Hypothalamus (tissue), 51 donors: ENCODE results near the gene RCCD1.

Source experiments
- DNase-seq, 51 donors: peaks; one replicate each; lab custom pipeline; 2025; lab: John Stamatoyannopoulos, UW

RCCD1 gene

DNA sequence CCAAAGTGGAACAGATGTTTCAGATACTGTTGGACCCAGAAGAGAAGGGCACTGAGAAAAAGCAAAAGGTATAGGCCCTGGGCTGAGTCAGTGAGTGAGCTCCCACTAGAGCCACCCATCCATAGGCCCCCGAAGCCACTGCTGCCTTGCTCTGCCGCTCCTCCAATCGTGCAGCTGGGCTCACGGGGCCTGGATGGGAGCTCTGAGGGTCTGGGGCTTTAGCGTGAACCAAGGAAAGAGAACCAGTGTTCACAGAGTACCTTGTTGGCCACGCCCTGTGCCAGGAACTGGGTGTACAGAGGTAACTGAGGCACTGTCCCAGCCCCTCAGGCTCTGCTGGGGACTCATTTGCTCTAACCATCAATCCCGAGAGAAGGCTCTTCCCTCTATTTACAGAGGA lies 14.9 kb upstream of the RCCD1 start:
- DNase-seq, result no peak

DNA sequence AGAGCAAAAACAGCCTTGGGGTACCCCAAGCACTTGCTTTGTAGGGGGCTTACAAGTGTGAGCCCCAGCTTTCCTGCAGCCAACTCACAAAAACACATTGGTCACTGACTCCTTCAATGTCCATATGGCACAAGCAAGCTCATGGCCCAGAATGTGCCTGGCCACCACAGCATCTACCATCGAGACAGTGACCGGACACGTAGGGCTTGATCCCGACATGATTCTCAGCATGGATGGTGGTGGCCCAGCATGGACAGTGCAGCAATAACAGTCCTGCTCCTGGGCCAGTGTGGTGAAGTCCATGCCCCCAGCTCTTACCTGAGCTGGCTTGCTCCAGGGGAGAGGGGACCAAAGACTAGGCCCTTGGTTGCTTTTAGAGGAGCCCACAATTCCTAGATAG lies 13.6 kb upstream of the RCCD1 start:
- no peak for DNase-seq

DNA sequence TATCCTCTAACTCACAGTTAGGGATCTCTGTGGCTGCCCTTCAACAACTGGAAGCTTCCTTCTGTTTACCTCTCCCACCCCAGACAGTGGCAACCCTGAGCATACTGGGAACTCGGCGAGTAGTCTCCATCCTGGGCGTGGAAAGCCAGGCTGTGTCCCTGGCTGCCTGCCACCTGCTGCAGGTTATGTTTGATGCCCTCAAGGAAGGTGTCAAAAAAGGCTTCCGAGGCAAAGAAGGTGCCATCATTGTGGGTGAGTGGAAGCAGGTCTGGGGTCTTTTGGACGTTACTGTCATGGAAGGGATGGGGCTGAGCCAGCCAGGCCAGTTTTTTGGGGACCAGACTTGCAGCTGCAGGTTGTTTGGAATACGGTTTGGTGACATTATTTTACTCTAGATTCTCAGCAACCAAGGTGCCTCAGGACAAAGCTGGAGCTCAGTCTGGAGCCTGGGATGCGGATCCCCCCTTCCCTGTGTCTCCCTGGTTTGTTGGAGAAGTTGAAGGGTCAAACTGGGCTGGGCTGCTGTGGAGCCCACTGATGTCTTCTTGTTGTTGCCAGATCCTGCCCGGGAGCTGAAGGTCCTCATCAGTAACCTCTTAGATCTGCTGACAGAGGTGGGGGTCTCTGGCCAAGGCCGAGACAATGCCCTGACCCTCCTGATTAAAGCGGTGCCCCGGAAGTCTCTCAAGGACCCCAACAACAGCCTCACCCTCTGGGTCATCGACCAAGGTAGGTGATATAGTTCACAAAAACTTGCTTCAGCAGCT lies 12.1 kb upstream of the RCCD1 start:
- DNase-seq, result no peak

DNA sequence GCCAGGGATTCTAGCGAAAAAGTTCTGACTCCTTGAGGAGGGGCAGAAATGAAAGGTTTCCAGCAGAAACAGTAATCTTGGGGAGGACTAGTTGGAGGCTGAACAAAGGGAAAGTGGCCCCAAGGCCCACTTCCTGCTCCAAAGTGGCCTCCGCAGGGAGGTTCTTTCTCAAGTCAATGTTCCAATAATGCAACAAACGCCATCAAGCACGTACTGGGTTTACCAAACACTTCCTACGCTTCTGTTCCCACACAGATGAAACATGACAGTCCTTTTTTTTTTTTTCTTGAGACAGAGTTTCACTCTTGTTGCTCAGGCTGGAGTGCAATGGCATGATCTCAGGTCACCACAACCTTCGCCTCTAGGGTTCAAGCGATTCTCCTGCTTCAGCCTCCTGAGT lies 9.6 kb upstream of the RCCD1 start:
- DNase-seq, result no peak

GRCh38 chr15:90946538-90946937 lies 8.1 kb upstream of the RCCD1 start:
- no peak for DNase-seq

GRCh38 chr15:90946941-90947576 lies 7.6 kb upstream of the RCCD1 start:
- DNase-seq, result no peak

- no peak for DNase-seq
These were observed 6.9 kb upstream of the RCCD1 start for GRCh38 chr15:90947577-90948357.

- no peak for DNase-seq
These were observed 6.2 kb upstream of the RCCD1 start for GRCh38 chr15:90948506-90948905.

DNA sequence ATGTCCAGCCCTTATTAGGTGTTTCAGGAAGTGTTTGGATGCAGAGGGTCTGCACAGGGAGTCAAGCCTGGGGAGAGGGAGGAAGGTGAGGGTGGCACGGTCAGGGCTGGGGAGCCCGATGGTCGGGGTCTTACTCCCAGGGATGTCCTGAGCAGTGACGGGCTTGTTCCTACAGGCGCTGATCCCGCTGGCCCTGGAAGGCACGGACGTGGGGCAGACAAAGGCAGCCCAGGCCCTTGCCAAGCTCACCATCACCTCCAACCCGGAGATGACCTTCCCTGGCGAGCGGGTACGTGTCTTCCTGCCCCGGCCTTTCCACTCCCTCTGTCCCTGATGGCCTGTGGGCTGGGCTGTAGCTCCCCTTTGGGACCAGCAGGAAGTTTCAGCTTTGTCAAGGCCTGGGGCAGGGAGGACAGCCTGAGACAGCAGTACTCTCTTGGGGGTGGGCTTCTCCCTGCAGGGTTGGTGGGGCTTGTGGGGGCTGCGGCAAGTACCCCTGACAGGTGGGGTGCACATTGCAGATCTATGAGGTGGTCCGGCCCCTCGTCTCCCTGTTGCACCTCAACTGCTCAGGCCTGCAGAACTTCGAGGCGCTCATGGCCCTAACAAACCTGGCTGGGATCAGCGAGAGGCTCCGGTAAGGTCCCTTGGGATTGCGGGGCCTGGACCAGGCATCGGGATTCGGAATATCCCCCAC lies 4.6 kb upstream of the RCCD1 start:
- DNase-seq, result no peak

- no peak for DNase-seq
These were observed 4.0 kb upstream of the RCCD1 start for GRCh38 chr15:90950676-90951075.

DNA sequence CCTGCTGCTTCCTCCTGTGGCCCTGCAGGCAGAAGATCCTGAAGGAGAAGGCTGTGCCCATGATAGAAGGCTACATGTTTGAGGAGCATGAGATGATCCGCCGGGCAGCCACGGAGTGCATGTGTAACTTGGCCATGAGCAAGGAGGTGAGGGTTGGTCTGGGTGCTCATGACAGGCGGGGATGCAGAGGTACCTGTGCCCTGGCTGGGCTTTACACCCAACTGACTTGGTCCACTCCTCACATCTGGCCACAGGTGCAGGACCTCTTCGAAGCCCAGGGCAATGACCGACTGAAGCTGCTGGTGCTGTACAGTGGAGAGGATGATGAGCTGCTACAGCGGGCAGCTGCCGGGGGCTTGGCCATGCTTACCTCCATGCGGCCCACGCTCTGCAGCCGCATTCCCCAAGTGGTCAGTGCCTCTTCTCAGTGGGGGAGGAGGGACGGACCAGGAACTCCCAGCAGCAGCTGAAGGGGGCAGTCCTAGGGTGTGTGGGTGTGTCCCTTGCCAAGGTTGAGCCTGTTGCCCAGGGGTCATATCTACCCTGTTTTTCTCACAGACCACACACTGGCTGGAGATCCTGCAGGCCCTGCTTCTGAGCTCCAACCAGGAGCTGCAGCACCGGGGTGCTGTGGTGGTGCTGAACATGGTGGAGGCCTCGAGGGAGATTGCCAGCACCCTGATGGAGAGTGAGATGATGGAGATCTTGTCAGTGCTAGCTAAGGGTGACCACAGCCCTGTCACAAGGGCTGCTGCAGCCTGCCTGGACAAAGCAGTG lies 1.6 kb upstream of the RCCD1 start:
- DNase-seq, result no peak

DNA sequence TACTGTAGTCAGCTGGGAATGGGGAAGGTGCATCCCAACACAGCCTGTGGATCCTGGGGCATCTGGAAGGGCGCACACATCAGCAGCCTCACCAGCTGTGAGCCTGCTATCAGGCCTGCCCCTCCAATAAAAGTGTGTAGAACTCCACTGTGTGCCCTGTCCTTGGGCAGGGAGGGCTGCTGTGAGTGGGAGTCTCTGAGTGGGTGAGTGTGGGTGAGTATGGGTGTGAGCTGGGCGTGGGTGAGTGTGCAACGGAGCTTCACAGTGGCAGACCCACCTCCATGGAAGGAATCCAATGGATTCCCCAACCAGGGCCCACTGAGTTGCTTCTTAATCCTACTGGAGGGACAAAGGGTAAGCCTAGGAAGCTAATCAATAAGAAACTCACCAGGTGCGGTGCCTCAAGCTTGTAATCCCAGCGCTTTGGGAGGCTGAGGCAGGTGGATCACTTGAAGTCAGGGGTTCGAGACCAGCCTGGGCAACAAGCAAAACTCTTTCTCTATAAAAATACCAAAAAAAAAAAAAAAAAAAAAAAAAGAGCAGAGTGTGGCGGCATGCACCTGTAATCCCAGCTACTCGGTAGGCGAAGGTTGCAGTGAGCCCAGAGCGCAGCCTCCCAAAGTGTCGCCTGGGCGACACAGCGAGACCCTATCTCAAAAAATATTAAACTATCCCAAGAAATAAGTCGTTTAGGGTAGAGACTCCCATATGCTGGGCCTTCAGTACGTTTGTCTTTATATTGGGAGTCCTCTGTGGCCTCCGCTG lies 555 bp upstream of the RCCD1 start:
- no peak for DNase-seq

GRCh38 chr15:90955624-90956273 lies 1.1 kb downstream of the RCCD1 start:
- DNase-seq, result no peak

- peak in 45 of 51 donors; percentile 18 to 81 (median 53) for DNase-seq
These were observed 1.8 kb downstream of the RCCD1 start for GRCh38 chr15:90956274-90957030.

DNA sequence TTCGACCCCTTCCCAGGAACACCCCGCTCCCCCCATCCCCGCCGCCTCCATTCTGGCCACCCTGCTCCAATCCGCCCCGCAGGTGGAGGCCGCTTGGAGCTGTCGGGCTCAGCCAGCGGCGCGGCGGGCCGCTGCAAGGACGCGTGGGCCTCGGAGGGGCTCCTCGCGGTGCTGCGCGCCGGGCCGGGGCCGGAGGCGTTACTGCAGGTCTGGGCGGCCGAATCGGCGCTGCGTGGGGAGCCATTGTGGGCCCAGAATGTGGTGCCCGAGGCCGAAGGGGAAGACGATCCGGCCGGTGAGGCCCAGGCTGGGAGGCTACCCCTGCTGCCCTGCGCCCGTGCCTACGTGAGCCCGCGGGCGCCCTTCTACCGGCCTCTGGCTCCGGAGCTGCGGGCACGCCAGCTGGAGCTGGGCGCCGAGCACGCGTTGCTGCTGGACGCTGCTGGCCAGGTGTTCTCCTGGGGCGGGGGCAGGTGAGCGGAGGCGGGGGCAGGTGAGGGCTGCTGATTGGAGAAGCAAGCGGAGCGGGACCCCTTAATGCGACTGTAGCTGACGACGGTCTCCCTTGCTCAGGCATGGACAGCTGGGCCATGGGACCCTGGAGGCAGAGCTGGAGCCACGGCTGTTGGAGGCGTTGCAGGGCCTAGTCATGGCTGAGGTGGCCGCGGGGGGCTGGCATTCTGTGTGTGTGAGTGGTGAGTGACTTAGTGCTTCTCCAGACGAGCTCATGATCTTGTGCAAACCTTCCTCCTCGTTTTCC lies 2.5 kb downstream of the RCCD1 start:
- peak in 15 of 51 donors; percentile 5 to 81 (median 41) for DNase-seq

GRCh38 chr15:90957791-90958190 lies 3.1 kb downstream of the RCCD1 start:
- DNase-seq, result peak in 1 of 51 donors; percentile 50

GRCh38 chr15:90959028-90959595 lies 4.4 kb downstream of the RCCD1 start:
- no peak for DNase-seq
